GM12878 (cell line): ENCODE results near the gene GPR78. TPM values are rescaled to one million over a fixed set of nuclear protein-coding genes. Genes with fewer than 3 reads are reported as not detected.

ENCODE experiments used
- ATAC-seq: fragments of 200-7000 bp; cut with Tn5 transposase; 3 replicates; pipeline ENCODE4 v1.9.1; 2020; ENCODE audit warnings: mild to moderate bottlenecking, moderate library complexity
- BruUV-seq: library from RNA; stranded (reverse); fragments of 400-500 nt; replicated peaks from 2 replicates; lab custom pipeline; 2021; lab: Mats Ljungman, UMichigan
- CTCF ChIA-PET: fragments of 300-600 bp; sonication (Branson Sonifier 250); formaldehyde crosslinking; extraction: SDS; loops from one replicate; lab custom pipeline; 2021; ENCODE audit warnings: inconsistent platforms; lab: Yijun Ruan, JAX
- POLR2A ChIA-PET: fragments of 350-600 bp; formaldehyde crosslinking; extraction: SDS; loops from one replicate; lab custom pipeline; 2021; ENCODE audit warnings: inconsistent platforms; lab: Charles Lee
- RAD21 ChIA-PET: fragments of 300-600 bp; sonication (Branson Sonifier 250); formaldehyde crosslinking; loops from one replicate; lab custom pipeline; 2023; ENCODE audit warnings: antibody characterized with exemption; ENCODE audit not compliant: unreplicated experiment; lab: Charles Lee
- SMC1A ChIA-PET: fragments of 300-600 bp; sonication (Branson Sonifier 250); formaldehyde crosslinking; loops from one replicate; lab custom pipeline; 2023; ENCODE audit not compliant: unreplicated experiment, uncharacterized antibody; lab: Charles Lee
- DNase-seq: peaks from one replicate; pipeline ENCODE4 v3.0.0-alpha.2; 2011; ENCODE audit warnings: low read depth, low spot score
- FAIRE-seq: peaks from 3 replicates; lab custom pipeline; 2011; peaks lifted over from hg19 to GRCh38; lab: Jason Lieb, UNC
- H2AFZ ChIP-seq: 2 replicates; pipeline ENCODE4 v1.6.0; 2011; ENCODE audit warnings: low read depth, low read length, control low read depth; ENCODE audit not compliant: control insufficient read depth
- H3K27ac ChIP-seq: 2 replicates; pipeline ENCODE4 v1.5.1; 2011; ENCODE audit warnings: control low read depth; ENCODE audit not compliant: control insufficient read depth, insufficient read depth
- H3K27me3 ChIP-seq, 2 experiments: replicated peaks in 1 of 2; 2 replicates each; pipeline versions ENCODE4 v1.6.0 to v1.6.1; 2011; ENCODE audit warnings: low read length in 1 of 2; ENCODE audit not compliant: control insufficient read depth in 2 of 2, insufficient read depth in 2 of 2
- H3K36me3 ChIP-seq, 2 experiments: 2 replicates each; pipeline ENCODE4 v1.5.1; 2011; ENCODE audit warnings: low read length in 1 of 2; ENCODE audit not compliant: control insufficient read depth in 2 of 2, insufficient read depth in 2 of 2
- H3K4me1 ChIP-seq: 2 replicates; pipeline ENCODE4 v1.6.1; 2011; ENCODE audit warnings: mild to moderate bottlenecking, low read length, moderate library complexity, mixed read lengths; ENCODE audit not compliant: control insufficient read depth, insufficient read depth
- H3K4me2 ChIP-seq: 2 replicates; pipeline ENCODE4 v1.6.0; 2011; ENCODE audit warnings: control low read depth; ENCODE audit not compliant: control insufficient read depth, insufficient read depth
- H3K4me3 ChIP-seq: fragments of 200-600 bp; sonication (generic); 2 replicates; pipeline ENCODE4 v1.5.1; 2016
- H3K79me2 ChIP-seq: 2 replicates; pipeline ENCODE4 v1.6.0; 2011; ENCODE audit warnings: low read length; ENCODE audit not compliant: control insufficient read depth, insufficient read depth
- H3K9ac ChIP-seq: 2 replicates; pipeline ENCODE4 v1.8.0; 2011; ENCODE audit warnings: low read length, control low read depth, mixed read lengths; ENCODE audit not compliant: control insufficient read depth, insufficient read depth
- H3K9me3 ChIP-seq: replicated peaks from 3 replicates; pipeline ENCODE4 v1.5.1; 2011; ENCODE audit warnings: mild to moderate bottlenecking, low read length; ENCODE audit not compliant: control insufficient read depth, insufficient read depth
- H4K20me1 ChIP-seq: 2 replicates; pipeline ENCODE4 v1.6.0; 2011; ENCODE audit not compliant: control insufficient read depth, insufficient read depth
- CHD4 ChIP-seq: fragments of 200-600 bp; sonication (generic); IDR thresholded peaks from 2 replicates; pipeline ENCODE4 v1.6.1; 2016; ENCODE audit warnings: mild to moderate bottlenecking
- CUX1 ChIP-seq: IDR thresholded peaks from 2 replicates; pipeline ENCODE4 v1.6.1; 2012; ENCODE audit warnings: improper control_type of control experiment, low read depth, low read length; ENCODE audit not compliant: insufficient replicate concordance
- KAT2A ChIP-seq: conservative IDR thresholded peaks from 2 replicates; pipeline ENCODE4 v1.6.1; 2011; ENCODE audit warnings: low read depth, low read length; ENCODE audit not compliant: control insufficient read depth
- RELA ChIP-seq: fragments of 450-650 bp; IDR thresholded peaks from 2 replicates; pipeline ENCODE4 v1.8.0; 2014; ENCODE audit warnings: borderline replicate concordance; ENCODE audit not compliant: partially characterized antibody
- SIX5 ChIP-seq: IDR thresholded peaks from 2 replicates; pipeline ENCODE4 v1.6.1; 2011; ENCODE audit warnings: mild to moderate bottlenecking, low read depth, low read length, moderate library complexity; ENCODE audit not compliant: severe bottlenecking
- ZBED1 ChIP-seq: IDR thresholded peaks from 2 replicates; pipeline ENCODE4 v1.6.1; 2016; ENCODE audit warnings: borderline replicate concordance
- WGBS: methylation state at CpG from one replicate; pipeline ENCODE4 v1.1.6; 2016; ENCODE audit warnings: low lambda C conversion rate; ENCODE audit not compliant: insufficient replicate concordance, insufficient coverage; ENCODE audit errors: missing lambda C conversion rate; 5-methylcytosine and 5-hydroxymethylcytosine counted together
- in situ Hi-C: fragments of 300-500 bp; cut with MboI; formaldehyde crosslinking; loops from 9 replicates; pipeline ENCODE4 v1.14.3; 2018; ENCODE audit warnings: mixed read lengths
- intact Hi-C: fragments of 100-400 bp; cut with micrococcal nuclease; formaldehyde crosslinking; loops from one replicate; pipeline ENCODE4 v1.14.2; 2022; ENCODE audit not compliant: unreplicated experiment
- polyA plus RNA-seq, 11 experiments: library from polyadenylated mRNA; depleted of rRNA in 4 of 11; unstranded in 6 of 11; stranded (reverse) in 5 of 11; fragments of >200 nt; fragmentation: Nextera tagmentation in 4 of 11; fragmentation: Illumina TruSeq in 1 of 11; extraction: Ambion mirVana in 4 of 11; extraction: Trizol in 1 of 11; gene quantifications; 1 replicate in 1 of 11; 2 replicates in 10 of 11; pipeline versions ENCODE4 v1.2.1 to v1.2.3, GENCODE V29; 2011 to 2016; ENCODE audit warnings: inconsistent platforms in 2 of 11, missing spikeins in 2 of 11, low read depth in 1 of 11
- total RNA-seq, 4 experiments: library from RNA; depleted of rRNA in 3 of 4; stranded (reverse); fragments of >200 nt in 3 of 4; fragmentation: Illumina TruSeq in 1 of 4; extraction: Trizol in 1 of 4; gene quantifications; 2 replicates each; pipeline versions ENCODE4 v1.2.1 to v1.2.3, GENCODE V29; 2013 to 2021

Gene GPR78
- total and polyA plus RNA-seq, 10 of the 15 experiments (the other 5 are each of a cell fraction or from before 2014, with no cell fraction given): 0.03 TPM; not detected in 9

- no peak overlapping the region for H3K9ac ChIP-seq
- no peaks in the 10 kb centered on the region for H3K36me3 ChIP-seq
- H2AFZ ChIP-seq: no peak overlapping the region
- no peak overlapping the region for H3K27ac ChIP-seq
- POLR2A ChIA-PET: no interaction called here
- no peak for TF ChIP-seq CHD4
- TF ChIP-seq KAT2A: no peak
- CTCF ChIA-PET: no interaction called here
- ATAC-seq (no peak), DNase-seq (no peak), FAIRE-seq (no peak)
- no peaks in the 10 kb centered on the region for H4K20me1 ChIP-seq
- SMC1A ChIA-PET: no interaction called here
- H3K79me2 ChIP-seq: no peaks in the 10 kb centered on the region
- in situ Hi-C loops: no loop called here
- H3K4me2 ChIP-seq: no peak overlapping the region; the same call in 1 of the 2 replicates
- H3K27me3 ChIP-seq: no peaks in the 10 kb centered on the region
- H3K4me3 ChIP-seq: no peak overlapping the region
- intact Hi-C loops: no loop called here
- peaks cover 34% of the 10 kb centered on the region for H3K4me1 ChIP-seq
- RAD21 ChIA-PET: no interaction called here
- no TSS peak for BruUV-seq
- 74% methylated on average over 12 of the region's 15 CpGs for WGBS
- H3K9me3 ChIP-seq: peaks cover 8% of the 10 kb centered on the region
These were observed 41.3 kb upstream of the GPR78 start for GRCh38 chr4:8538703-8539567.

- Histone ChIP-seq H3K79me2 (no peaks in the 10 kb centered on the region), H3K9ac (no peak overlapping the region), H3K4me3 (no peak overlapping the region), H3K4me2 (no peak overlapping the region; the same call in 1 of the 2 replicates), H3K4me1 (peaks cover 27% of the 10 kb centered on the region), H3K27ac (no peak overlapping the region; the same call in 1 of the 2 replicates), H3K9me3 (peaks cover 6% of the 10 kb centered on the region), H3K27me3 (no peaks in the 10 kb centered on the region), H2AFZ (no peak overlapping the region; the same call in 1 of the 2 replicates), H3K36me3 (no peaks in the 10 kb centered on the region), H4K20me1 (no peaks in the 10 kb centered on the region)
- FAIRE-seq (no peak), ATAC-seq (peak; percentile 66), DNase-seq (no peak)
- ChIA-PET POLR2A (no interaction called here), RAD21 (no interaction called here), CTCF (no interaction called here), SMC1A (no interaction called here)
- intact Hi-C loops: no loop called here
- TF ChIP-seq SIX5 (no peak), ZBED1 (no peak), RELA (peak; percentile 23), CUX1 (no peak)
- in situ Hi-C loops: no loop called here
- no TSS peak for BruUV-seq
- WGBS: 44% methylated on average over 5 of the region's 5 CpGs
These were observed 40.5 kb upstream of the GPR78 start for GRCh38 chr4:8539661-8540060.
